DOHH2 (cell line): ENCODE results near the gene KAT7.

Experiments
- H3F3A ChIP-seq: fragments of 200-600 bp; sonication (generic), shearing (Covaris generic); 2 replicates; pipeline ENCODE4 v1.6.0; 2016; ENCODE audit warnings: antibody characterized with exemption, mild to moderate bottlenecking; ENCODE audit not compliant: control insufficient read depth, insufficient read depth
- H3K27ac ChIP-seq: fragments of 200-600 bp; sonication (generic); 2 replicates; pipeline ENCODE4 v1.5.1; 2014; ENCODE audit warnings: low read depth, mild to moderate bottlenecking, low read length, moderate library complexity
- H3K27me3 ChIP-seq: fragments of 200-600 bp; sonication (generic); 2 replicates; pipeline ENCODE4 v1.6.1; 2014; ENCODE audit warnings: mild to moderate bottlenecking, low read length, mixed read lengths; ENCODE audit not compliant: control insufficient read depth
- H3K36me3 ChIP-seq: fragments of 200-600 bp; sonication (generic); 2 replicates; pipeline ENCODE4 v1.6.1; 2014; ENCODE audit warnings: mild to moderate bottlenecking, low read length, moderate library complexity, mixed read lengths; ENCODE audit not compliant: control insufficient read depth
- H3K4me1 ChIP-seq: fragments of 200-600 bp; sonication (generic); 2 replicates; pipeline ENCODE4 v1.6.1; 2014; ENCODE audit warnings: mild to moderate bottlenecking, low read length, mixed read lengths; ENCODE audit not compliant: control insufficient read depth
- H3K4me2 ChIP-seq: fragments of 200-600 bp; sonication (generic); 2 replicates; pipeline ENCODE4 v1.6.0; 2014; ENCODE audit warnings: mild to moderate bottlenecking, low read length, moderate library complexity
- H3K4me3 ChIP-seq: fragments of 200-600 bp; sonication (generic); 2 replicates; pipeline ENCODE4 v1.5.1; 2014; ENCODE audit warnings: mild to moderate bottlenecking, low read length, mixed read lengths
- H3K79me2 ChIP-seq: fragments of 200-600 bp; sonication (generic); 2 replicates; pipeline ENCODE4 v1.6.1; 2014; ENCODE audit warnings: mild to moderate bottlenecking, low read length, mixed read lengths; ENCODE audit not compliant: control insufficient read depth
- H3K9me2 ChIP-seq: fragments of 200-600 bp; sonication (generic); replicated peaks from 2 replicates; pipeline ENCODE4 v1.6.1; 2014; ENCODE audit warnings: mild to moderate bottlenecking, low read length, mixed read lengths; ENCODE audit not compliant: control insufficient read depth
- H3K9me3 ChIP-seq: fragments of 200-600 bp; sonication (generic); 2 replicates; pipeline ENCODE4 v1.6.1; 2014; ENCODE audit warnings: antibody characterized with exemption, low read length, mixed read lengths; ENCODE audit not compliant: control insufficient read depth, insufficient read depth
- H4K20me1 ChIP-seq: fragments of 200-600 bp; sonication (generic); 2 replicates; pipeline ENCODE4 v1.6.0; 2014; ENCODE audit warnings: low read depth, mild to moderate bottlenecking, antibody characterized with exemption, low read length, moderate library complexity; ENCODE audit not compliant: control insufficient read depth, insufficient read depth
- EZH2phosphoT487 ChIP-seq: fragments of 200-600 bp; sonication (generic); IDR thresholded peaks from 2 replicates; pipeline ENCODE4 v1.6.1; 2017; ENCODE audit warnings: borderline replicate concordance, mild to moderate bottlenecking, antibody characterized with exemption, low read length, moderate library complexity, mixed read lengths
- TF ChIP-seq, protein P1 (sequence below): fragments of 200-600 bp; sonication (generic); IDR thresholded peaks from one replicate; pipeline ENCODE4 v1.5.1; 2014; ENCODE audit warnings: antibody characterized with exemption, mild to moderate bottlenecking, low read depth, low read length; ENCODE audit not compliant: poor library complexity, severe bottlenecking

KAT7 gene

DNA sequence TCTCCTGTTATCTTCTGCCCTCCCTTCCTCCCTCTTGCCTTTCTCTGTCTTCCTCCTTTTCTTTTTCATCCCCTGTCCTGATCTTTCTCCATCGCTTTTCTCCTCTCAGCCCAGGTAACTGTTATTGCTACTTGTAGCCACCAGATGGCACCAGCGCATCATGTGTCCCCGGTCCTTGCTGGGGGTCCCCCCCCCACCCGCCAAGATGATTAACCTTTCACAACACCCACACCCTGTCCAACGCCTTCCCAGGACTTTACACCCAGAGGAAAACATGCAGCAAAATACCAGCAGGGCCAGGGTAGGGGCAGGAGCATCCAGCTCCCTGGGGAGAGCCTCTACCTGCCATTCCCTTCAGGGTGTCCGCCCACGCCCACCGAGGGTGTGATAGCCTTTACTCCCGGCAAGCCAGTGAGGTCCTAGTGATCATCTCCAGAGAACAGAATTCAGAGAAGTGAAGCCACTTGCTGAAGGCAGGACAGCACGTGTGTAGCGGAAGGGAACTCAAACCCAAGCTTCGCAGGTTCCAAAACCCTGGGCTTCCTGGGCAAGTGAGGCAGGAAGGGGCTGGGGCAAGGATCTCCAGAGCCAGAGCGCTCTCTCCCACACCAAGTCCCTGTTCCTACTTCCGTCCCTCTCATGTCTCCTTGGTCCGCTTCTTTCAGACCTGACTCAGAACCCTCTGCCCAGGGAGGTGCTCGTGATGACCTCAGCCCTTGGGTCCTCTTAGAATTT, 72.8 kb downstream of the KAT7 start:
- H3F3A ChIP-seq: no peaks in the 10 kb centered on the region
- no peaks in the 10 kb centered on the region for H3K9me2 ChIP-seq
- H3K27me3 ChIP-seq: no peaks in the 10 kb centered on the region
- TF ChIP-seq EZH2phosphoT487: no peak
- TF ChIP-seq, protein P1, sequence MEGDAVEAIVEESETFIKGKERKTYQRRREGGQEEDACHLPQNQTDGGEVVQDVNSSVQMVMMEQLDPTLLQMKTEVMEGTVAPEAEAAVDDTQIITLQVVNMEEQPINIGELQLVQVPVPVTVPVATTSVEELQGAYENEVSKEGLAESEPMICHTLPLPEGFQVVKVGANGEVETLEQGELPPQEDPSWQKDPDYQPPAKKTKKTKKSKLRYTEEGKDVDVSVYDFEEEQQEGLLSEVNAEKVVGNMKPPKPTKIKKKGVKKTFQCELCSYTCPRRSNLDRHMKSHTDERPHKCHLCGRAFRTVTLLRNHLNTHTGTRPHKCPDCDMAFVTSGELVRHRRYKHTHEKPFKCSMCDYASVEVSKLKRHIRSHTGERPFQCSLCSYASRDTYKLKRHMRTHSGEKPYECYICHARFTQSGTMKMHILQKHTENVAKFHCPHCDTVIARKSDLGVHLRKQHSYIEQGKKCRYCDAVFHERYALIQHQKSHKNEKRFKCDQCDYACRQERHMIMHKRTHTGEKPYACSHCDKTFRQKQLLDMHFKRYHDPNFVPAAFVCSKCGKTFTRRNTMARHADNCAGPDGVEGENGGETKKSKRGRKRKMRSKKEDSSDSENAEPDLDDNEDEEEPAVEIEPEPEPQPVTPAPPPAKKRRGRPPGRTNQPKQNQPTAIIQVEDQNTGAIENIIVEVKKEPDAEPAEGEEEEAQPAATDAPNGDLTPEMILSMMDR: peak; percentile 96
- no peaks in the 10 kb centered on the region for H3K9me3 ChIP-seq
- H3K36me3 ChIP-seq: no peaks in the 10 kb centered on the region
- H4K20me1 ChIP-seq: no peaks in the 10 kb centered on the region
- no peak overlapping the region for H3K4me2 ChIP-seq
- H3K27ac ChIP-seq: no peak overlapping the region
- H3K4me1 ChIP-seq: no peaks in the 10 kb centered on the region
- H3K4me3 ChIP-seq: no peak overlapping the region
- H3K79me2 ChIP-seq: no peaks in the 10 kb centered on the region

DNA sequence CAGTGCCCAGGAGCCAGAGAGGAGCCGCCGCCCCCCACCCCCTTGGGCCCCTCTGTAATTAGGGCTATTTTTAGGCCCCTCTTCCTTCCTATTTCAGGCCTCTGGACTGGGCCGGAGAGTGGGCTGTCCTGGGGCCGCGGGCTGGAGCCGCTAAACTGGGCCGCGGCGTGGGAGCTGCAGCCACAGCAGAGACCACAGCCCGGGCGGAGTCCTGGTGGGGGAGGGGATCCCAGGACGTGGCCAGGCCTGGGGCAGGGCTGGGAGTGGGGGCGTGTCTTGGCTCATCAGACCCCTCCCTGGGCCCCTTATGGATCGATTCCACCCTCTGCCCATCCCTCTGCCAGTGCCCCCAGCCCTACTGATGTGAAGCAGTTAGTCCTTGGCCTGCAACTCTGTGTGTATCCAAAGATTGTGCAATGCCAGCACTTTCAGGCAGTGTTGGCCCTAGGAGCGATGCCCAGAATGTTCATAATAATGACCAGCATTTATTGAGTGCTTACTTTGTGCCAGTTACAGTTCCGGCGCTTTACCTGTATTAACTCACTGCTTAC, 74.4 kb downstream of the KAT7 start:
- no peaks in the 10 kb centered on the region for H3K9me3 ChIP-seq
- H3K4me1 ChIP-seq: no peaks in the 10 kb centered on the region
- H3F3A ChIP-seq: no peaks in the 10 kb centered on the region
- no peaks in the 10 kb centered on the region for H3K27me3 ChIP-seq
- no peaks in the 10 kb centered on the region for H4K20me1 ChIP-seq
- no peaks in the 10 kb centered on the region for H3K36me3 ChIP-seq
- no peak overlapping the region for H3K4me2 ChIP-seq
- no peak overlapping the region for H3K4me3 ChIP-seq
- no peak for TF ChIP-seq EZH2phosphoT487
- TF ChIP-seq, protein P1: no peak
- no peak overlapping the region for H3K27ac ChIP-seq
- no peaks in the 10 kb centered on the region for H3K9me2 ChIP-seq
- no peaks in the 10 kb centered on the region for H3K79me2 ChIP-seq

DNA sequence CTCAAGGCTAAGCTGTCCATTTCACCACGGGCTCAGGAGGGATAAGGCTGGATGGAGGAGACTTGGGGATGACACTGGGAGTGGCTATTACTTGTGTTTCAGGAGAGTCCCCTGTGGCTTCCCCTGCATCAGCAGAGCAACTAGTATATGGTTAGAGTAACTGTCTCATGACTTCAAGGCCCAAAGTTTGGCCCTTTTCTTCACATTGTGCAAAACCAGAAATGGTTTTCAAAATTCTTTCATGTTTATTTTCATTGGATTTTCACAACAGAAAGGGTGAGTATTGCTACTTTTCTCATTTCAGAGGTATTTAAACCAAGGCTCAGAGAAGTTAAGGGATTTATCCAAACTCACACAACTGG, 77.5 kb downstream of the KAT7 start:
- Histone ChIP-seq H3K27ac (no peak overlapping the region), H3K4me1 (no peaks in the 10 kb centered on the region)
- TF ChIP-seq, protein P1: no peak
- TF ChIP-seq EZH2phosphoT487: no peak

More for the DNA sequence above, 77.5 kb downstream of the KAT7 start:
- no peaks in the 10 kb centered on the region for H4K20me1 ChIP-seq
- H3K79me2 ChIP-seq: no peaks in the 10 kb centered on the region
- H3K36me3 ChIP-seq: no peaks in the 10 kb centered on the region
- no peak overlapping the region for H3K4me3 ChIP-seq
- no peaks in the 10 kb centered on the region for H3K9me3 ChIP-seq
- no peaks in the 10 kb centered on the region for H3K27me3 ChIP-seq
- H3F3A ChIP-seq: no peaks in the 10 kb centered on the region
- H3K9me2 ChIP-seq: no peaks in the 10 kb centered on the region
- H3K4me2 ChIP-seq: no peak overlapping the region
